ENCODE results near the gene ZBTB2.

GRCh38 chr6:151330130-151330696 lies 61.1 kb downstream of the ZBTB2 start:
- no peak for TF ChIP-seq NRF1 (IDR thresholded peaks at IDR 0.05; ENCODE audit: low read depth, low read length)
- no peak for TF ChIP-seq CTCF (IDR thresholded peaks at IDR 0.05)
- no peak for TF ChIP-seq ELF1 (IDR thresholded peaks at IDR 0.05)
- TF ChIP-seq POLR2AphosphoS5 (IDR thresholded peaks at IDR 0.05; ENCODE audit: low read depth, low read length) = no peak
- no peak for TF ChIP-seq JUND (IDR thresholded peaks at IDR 0.05)
- no peak for TF ChIP-seq TAF1 (IDR thresholded peaks at IDR 0.05; ENCODE audit: borderline replicate concordance, low read depth, low read length)
- TF ChIP-seq PBX3 (IDR thresholded peaks at IDR 0.05) = no peak
- no peak for TF ChIP-seq REST (IDR thresholded peaks at IDR 0.05; ENCODE audit: low read depth, low read length)
- TF ChIP-seq YY1 (IDR thresholded peaks at IDR 0.05; ENCODE audit: low read depth) = no peak
- no peak for TF ChIP-seq SMC3 (IDR thresholded peaks at IDR 0.05; ENCODE audit: low read depth, low read length)
- no peak for TF ChIP-seq MXI1 (IDR thresholded peaks at IDR 0.05; ENCODE audit: low read depth, low read length)
- no peak for TF ChIP-seq SIN3A (IDR thresholded peaks at IDR 0.05; ENCODE audit: borderline replicate concordance, low read depth, low read length)
- TF ChIP-seq CHD2 (IDR thresholded peaks at IDR 0.05; ENCODE audit: low read length, partially characterized antibody) = no peak
- no peak for TF ChIP-seq USF2 (IDR thresholded peaks at IDR 0.05; ENCODE audit: borderline replicate concordance, low read depth, low read length)

Measured in SK-N-SH (cell line).